AG09309 (cell line): ENCODE data around the gene ACAN.

ENCODE experiments used
- DNase-seq: peaks from one replicate; pipeline ENCODE4 v3.0.0-alpha.2; 2010; ENCODE audit warnings: low read depth
- H3K4me3 ChIP-seq: 2 replicates; pipeline ENCODE4 v1.5.1; 2011; ENCODE audit warnings: mild to moderate bottlenecking, low read depth, low read length, moderate library complexity; ENCODE audit not compliant: control insufficient read depth
- CTCF ChIP-seq: IDR thresholded peaks from 2 replicates; pipeline ENCODE4 v1.5.1; 2011; ENCODE audit warnings: mild to moderate bottlenecking, low read depth, low read length, inconsistent platforms; ENCODE audit not compliant: insufficient read depth, control insufficient read depth; ENCODE audit errors: missing control alignments

The ACAN gene

GRCh38 chr15:88834211-88834812 lies 31.1 kb downstream of the ACAN start:
- H3K4me3 ChIP-seq: no peak overlapping the region
- TF ChIP-seq CTCF: peak; percentile 85
- DNase-seq: peak; percentile 16

- DNase-seq: peak; percentile 38
- no peak overlapping the region for H3K4me3 ChIP-seq
- TF ChIP-seq CTCF: no peak
Observed at GRCh38 chr15:88835119-88835518, 31.9 kb downstream of the ACAN start.

GRCh38 chr15:88835646-88836045 lies 32.4 kb downstream of the ACAN start:
- TF ChIP-seq CTCF: no peak
- H3K4me3 ChIP-seq: no peak overlapping the region
- DNase-seq: peak; percentile 3

GRCh38 chr15:88838667-88839066 lies 35.4 kb downstream of the ACAN start:
- H3K4me3 ChIP-seq: no peak overlapping the region
- no peak for DNase-seq
- no peak for TF ChIP-seq CTCF

- TF ChIP-seq CTCF: no peak
- DNase-seq: no peak
- H3K4me3 ChIP-seq: no peak overlapping the region
Observed at GRCh38 chr15:88839146-88839545, 35.9 kb downstream of the ACAN start.

GRCh38 chr15:88839961-88840360 lies 36.7 kb downstream of the ACAN start:
- no peak for DNase-seq
- H3K4me3 ChIP-seq: no peak overlapping the region
- no peak for TF ChIP-seq CTCF

- DNase-seq: no peak
- TF ChIP-seq CTCF: no peak
- no peak overlapping the region for H3K4me3 ChIP-seq
Observed at GRCh38 chr15:88841236-88841635, 38.0 kb downstream of the ACAN start.
